Bladder microvascular endothelial cell (primary cell): ENCODE measurements around the gene SYCP1. TPM values are rescaled to one million over a fixed set of nuclear protein-coding genes. Genes with fewer than 3 reads are reported as not detected.

Experiments
- total RNA-seq: library from RNA; depleted of rRNA; stranded (reverse); fragments of >200 nt; gene quantifications from 2 replicates; pipeline ENCODE4 v1.2.3, GENCODE V29; 2014

The SYCP1 gene, protein sequence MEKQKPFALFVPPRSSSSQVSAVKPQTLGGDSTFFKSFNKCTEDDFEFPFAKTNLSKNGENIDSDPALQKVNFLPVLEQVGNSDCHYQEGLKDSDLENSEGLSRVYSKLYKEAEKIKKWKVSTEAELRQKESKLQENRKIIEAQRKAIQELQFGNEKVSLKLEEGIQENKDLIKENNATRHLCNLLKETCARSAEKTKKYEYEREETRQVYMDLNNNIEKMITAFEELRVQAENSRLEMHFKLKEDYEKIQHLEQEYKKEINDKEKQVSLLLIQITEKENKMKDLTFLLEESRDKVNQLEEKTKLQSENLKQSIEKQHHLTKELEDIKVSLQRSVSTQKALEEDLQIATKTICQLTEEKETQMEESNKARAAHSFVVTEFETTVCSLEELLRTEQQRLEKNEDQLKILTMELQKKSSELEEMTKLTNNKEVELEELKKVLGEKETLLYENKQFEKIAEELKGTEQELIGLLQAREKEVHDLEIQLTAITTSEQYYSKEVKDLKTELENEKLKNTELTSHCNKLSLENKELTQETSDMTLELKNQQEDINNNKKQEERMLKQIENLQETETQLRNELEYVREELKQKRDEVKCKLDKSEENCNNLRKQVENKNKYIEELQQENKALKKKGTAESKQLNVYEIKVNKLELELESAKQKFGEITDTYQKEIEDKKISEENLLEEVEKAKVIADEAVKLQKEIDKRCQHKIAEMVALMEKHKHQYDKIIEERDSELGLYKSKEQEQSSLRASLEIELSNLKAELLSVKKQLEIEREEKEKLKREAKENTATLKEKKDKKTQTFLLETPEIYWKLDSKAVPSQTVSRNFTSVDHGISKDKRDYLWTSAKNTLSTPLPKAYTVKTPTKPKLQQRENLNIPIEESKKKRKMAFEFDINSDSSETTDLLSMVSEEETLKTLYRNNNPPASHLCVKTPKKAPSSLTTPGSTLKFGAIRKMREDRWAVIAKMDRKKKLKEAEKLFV
- total RNA-seq, result not detected in 2 replicates

DNA sequence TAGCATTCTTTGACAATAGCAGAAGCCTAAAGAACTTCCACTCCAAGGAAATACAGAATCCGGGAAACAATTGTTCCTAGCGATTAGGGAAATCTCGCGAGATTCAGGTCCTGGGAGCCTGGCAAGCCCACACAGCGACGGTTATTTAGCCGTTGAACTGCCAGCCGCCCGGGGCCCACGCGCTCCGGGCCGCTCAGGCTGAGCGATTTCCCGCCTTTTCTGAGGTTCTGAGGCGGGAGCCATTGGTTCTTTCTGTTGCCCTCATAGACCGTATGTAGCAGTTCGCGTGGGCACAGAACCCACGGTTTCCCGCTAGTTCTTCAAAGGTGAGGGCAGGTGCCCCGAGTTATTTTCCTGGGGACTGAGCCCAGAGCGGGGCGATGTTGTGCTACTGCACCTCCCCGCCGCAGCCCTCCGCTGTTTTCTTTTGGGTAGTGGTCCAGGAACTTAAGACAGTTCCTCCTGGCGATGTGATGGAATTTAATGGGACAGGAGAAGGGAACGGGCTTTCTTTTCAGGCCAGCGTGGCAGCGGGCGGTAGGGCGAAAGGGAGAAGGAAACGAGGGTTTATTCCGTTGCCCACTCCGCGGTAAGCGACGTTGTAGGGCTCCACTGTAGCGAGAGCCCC, at the start of gene SYCP1:
SYCP1 (plus strand) TSS at position 171 of the 628 bp plus-strand sequence. CDS start 602 bp downstream, outside the sequence.

DNA sequence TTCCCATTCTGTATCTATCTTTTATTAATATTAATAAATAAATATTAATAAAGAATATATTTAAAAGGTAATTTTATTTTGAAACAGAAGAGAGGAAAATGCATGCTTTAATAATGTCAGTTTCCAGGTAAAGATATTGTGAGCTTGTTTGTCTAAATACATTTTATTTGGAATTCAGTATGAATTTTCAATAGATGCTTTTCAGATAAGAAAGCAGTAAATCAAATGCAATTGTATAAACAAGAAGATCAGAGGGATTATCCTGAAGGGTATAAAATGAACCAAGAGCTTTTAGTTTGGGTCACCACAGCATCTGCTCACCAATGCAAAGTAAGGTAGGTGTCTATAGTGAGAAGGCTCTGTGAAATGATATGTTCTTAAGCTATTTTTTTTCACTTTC, 174.9 kb downstream of the SYCP1 start, which contains the start of gene TSHB:
TSHB (plus strand) TSS at position 301 of the 400 bp plus-strand sequence. CDS start 3,537 bp downstream, outside the sequence.

Other genes with a start within 250 kb of the SYCP1 start
- gene DENND2C, start 184.8 kb upstream of the SYCP1 start, total RNA-seq, result 0.49 and 2.0 TPM in 2 replicates
- gene AMPD1, start 159.3 kb upstream of the SYCP1 start, total RNA-seq, result not detected in 2 replicates
- gene NRAS, start 138.1 kb upstream of the SYCP1 start, total RNA-seq, result 53.9 and 59.7 TPM in 2 replicates
- gene CSDE1, start 96.9 kb upstream of the SYCP1 start, total RNA-seq, result 521 and 814 TPM in 2 replicates
- 40.2 and 62.7 TPM in 2 replicates for gene SIKE1, start 74.2 kb upstream of the SYCP1 start, total RNA-seq
- not detected in 2 replicates for gene TSHB, start 175.0 kb downstream of the SYCP1 start, total RNA-seq
- 0.81 and 8.1 TPM in 2 replicates for gene TSPAN2, start 234.6 kb downstream of the SYCP1 start, total RNA-seq